ENCODE results near the gene BLVRA.

GRCh38 chr7:43727494-43727893, 31.0 kb upstream of the BLVRA start:
- TF ChIP-seq CTCF (IDR thresholded peaks at IDR 0.05; ENCODE audit: low read depth, low read length, poor library complexity, severe bottlenecking), result no peak
- no peak for TF ChIP-seq EZH2phosphoT487 (IDR thresholded peaks at IDR 0.05; ENCODE audit: borderline replicate concordance, low read length)
